HEK293 (cell line): ENCODE results near the gene KAT7.

Source experiments
- BCL11A ChIP-seq: fragments of 450-650 bp; formaldehyde crosslinking; IDR thresholded peaks from 2 replicates; pipeline ENCODE4 v1.5.1; 2016; ENCODE audit warnings: low read depth, missing biosample characterization, missing genetic modification characterization
- CTCF ChIP-seq: fragments of 450-650 bp; formaldehyde crosslinking; IDR thresholded peaks from 2 replicates; pipeline ENCODE4 v1.5.1; 2016; ENCODE audit warnings: missing biosample characterization, missing genetic modification characterization
- ZNF24 ChIP-seq: fragments of 450-650 bp; formaldehyde crosslinking; IDR thresholded peaks from 2 replicates; pipeline ENCODE4 v1.5.1; 2016; ENCODE audit warnings: missing biosample characterization, missing genetic modification characterization
- ZNF274 ChIP-seq, 2 experiments: fragments of 200-500 bp in 1 of 2; fragments of 450-650 bp in 1 of 2; sonication (Bioruptor generic) in 1 of 2; formaldehyde crosslinking in 1 of 2; IDR thresholded peaks; 2 replicates each; pipeline versions ENCODE4 v1.5.1 to v1.6.1; 2014 to 2016; ENCODE audit warnings: borderline replicate concordance in 1 of 2, inconsistent platforms in 1 of 2, low read length in 1 of 2, missing biosample characterization in 1 of 2, missing genetic modification characterization in 1 of 2
- ZXDB ChIP-seq: fragments of 450-650 bp; formaldehyde crosslinking; IDR thresholded peaks from 2 replicates; pipeline ENCODE4 v1.5.1; 2016; ENCODE audit warnings: missing biosample characterization, missing genetic modification characterization
- TF ChIP-seq, protein P1 (sequence below): fragments of 450-650 bp; formaldehyde crosslinking; conservative IDR thresholded peaks from 2 replicates; pipeline ENCODE4 v1.5.1; 2016; ENCODE audit warnings: low read depth, missing biosample characterization, missing genetic modification characterization

DNA sequence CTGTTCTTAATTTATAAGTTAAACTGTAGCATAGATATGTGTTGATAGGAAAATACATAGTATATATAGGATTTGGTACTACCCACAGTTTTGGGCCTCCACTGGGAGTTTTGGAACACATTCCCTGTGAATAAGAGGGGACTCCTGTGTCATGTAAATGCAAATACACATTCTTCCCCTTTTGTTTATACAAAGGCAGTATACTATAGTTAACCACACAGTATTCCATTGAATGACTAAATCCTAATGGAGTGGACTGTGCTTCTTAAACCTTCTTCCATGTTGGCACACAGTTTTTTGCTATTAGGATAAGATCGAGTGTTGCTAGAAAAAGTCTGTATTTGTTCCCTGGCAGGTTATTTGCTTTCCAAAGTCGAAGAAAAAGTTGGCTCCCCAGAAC, 37.2 kb downstream of the KAT7 start:
- TF ChIP-seq CTCF (tag by site-specific recombination) (no peak), ZXDB (no peak), BCL11A (tag by site-specific recombination) (no peak), ZNF24 (tag by site-specific recombination) (no peak), ZNF274 (IDR thresholded peaks at IDR 0.05; ENCODE audit: low read length) (no peak), ZNF274 (tag by site-specific recombination; IDR thresholded peaks at IDR 0.05; ENCODE audit: borderline replicate concordance) (no peak)
- TF ChIP-seq, protein P1, sequence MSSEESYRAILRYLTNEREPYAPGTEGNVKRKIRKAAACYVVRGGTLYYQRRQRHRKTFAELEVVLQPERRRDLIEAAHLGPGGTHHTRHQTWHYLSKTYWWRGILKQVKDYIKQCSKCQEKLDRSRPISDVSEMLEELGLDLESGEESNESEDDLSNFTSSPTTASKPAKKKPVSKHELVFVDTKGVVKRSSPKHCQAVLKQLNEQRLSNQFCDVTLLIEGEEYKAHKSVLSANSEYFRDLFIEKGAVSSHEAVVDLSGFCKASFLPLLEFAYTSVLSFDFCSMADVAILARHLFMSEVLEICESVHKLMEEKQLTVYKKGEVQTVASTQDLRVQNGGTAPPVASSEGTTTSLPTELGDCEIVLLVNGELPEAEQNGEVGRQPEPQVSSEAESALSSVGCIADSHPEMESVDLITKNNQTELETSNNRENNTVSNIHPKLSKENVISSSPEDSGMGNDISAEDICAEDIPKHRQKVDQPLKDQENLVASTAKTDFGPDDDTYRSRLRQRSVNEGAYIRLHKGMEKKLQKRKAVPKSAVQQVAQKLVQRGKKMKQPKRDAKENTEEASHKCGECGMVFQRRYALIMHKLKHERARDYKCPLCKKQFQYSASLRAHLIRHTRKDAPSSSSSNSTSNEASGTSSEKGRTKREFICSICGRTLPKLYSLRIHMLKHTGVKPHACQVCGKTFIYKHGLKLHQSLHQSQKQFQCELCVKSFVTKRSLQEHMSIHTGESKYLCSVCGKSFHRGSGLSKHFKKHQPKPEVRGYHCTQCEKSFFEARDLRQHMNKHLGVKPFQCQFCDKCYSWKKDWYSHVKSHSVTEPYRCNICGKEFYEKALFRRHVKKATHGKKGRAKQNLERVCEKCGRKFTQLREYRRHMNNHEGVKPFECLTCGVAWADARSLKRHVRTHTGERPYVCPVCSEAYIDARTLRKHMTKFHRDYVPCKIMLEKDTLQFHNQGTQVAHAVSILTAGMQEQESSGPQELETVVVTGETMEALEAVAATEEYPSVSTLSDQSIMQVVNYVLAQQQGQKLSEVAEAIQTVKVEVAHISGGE (tag by site-specific recombination): no peak
